Adipocyte (in vitro differentiated cells): ENCODE data around the gene RHEB.

Experiments
- DNase-seq: peaks from one replicate; pipeline ENCODE4 v3.0.0-alpha.2; 2015; ENCODE audit warnings: low read depth
- H3K27me3 ChIP-seq: replicated peaks from 2 replicates; pipeline ENCODE4 v1.7.0; 2013; ENCODE audit warnings: mild to moderate bottlenecking, low read length, moderate library complexity; ENCODE audit not compliant: control insufficient read depth, insufficient read depth
- H3K36me3 ChIP-seq: 2 replicates; pipeline ENCODE4 v1.7.0; 2013; ENCODE audit warnings: low read length, mild to moderate bottlenecking, moderate library complexity; ENCODE audit not compliant: control insufficient read depth, insufficient read depth, severe bottlenecking
- H3K4me1 ChIP-seq: 2 replicates; pipeline ENCODE4 v1.7.0; 2013; ENCODE audit warnings: mild to moderate bottlenecking, low read length, moderate library complexity; ENCODE audit not compliant: control insufficient read depth, insufficient read depth
- H3K4me3 ChIP-seq: 2 replicates; pipeline ENCODE4 v1.7.0; 2013; ENCODE audit warnings: mild to moderate bottlenecking, low read length, moderate library complexity
- H3K9ac ChIP-seq: 2 replicates; pipeline ENCODE4 v1.7.0; 2013; ENCODE audit warnings: mild to moderate bottlenecking, low read length, moderate library complexity
- H3K9me3 ChIP-seq: 2 replicates; pipeline ENCODE4 v1.7.0; 2013; ENCODE audit warnings: mild to moderate bottlenecking, low read length, moderate library complexity; ENCODE audit not compliant: control insufficient read depth

Gene RHEB

GRCh38 chr7:151497306-151497871 is 22.3 kb downstream of the RHEB start:
- no peaks in the 10 kb centered on the region for H3K27me3 ChIP-seq
- DNase-seq = no peak
- peaks cover 15% of the 10 kb centered on the region for H3K4me1 ChIP-seq
- H3K4me3 ChIP-seq = no peak overlapping the region
- no peak overlapping the region for H3K9ac ChIP-seq
- peaks cover 6% of the 10 kb centered on the region for H3K36me3 ChIP-seq
- H3K9me3 ChIP-seq = no peaks in the 10 kb centered on the region

- no peak overlapping the region for H3K9ac ChIP-seq
- no peak for DNase-seq
These were observed 24.3 kb downstream of the RHEB start for GRCh38 chr7:151495360-151495759.

GRCh38 chr7:151494298-151495284 is 25.1 kb downstream of the RHEB start:
- Histone ChIP-seq H3K9me3 (no peaks in the 10 kb centered on the region), H3K9ac (no peak overlapping the region), H3K36me3 (peaks cover 11% of the 10 kb centered on the region), H3K4me1 (peaks cover 35% of the 10 kb centered on the region), H3K27me3 (no peaks in the 10 kb centered on the region), H3K4me3 (no peak overlapping the region)
- no peak for DNase-seq

More at GRCh38 chr7:151495360-151495759, 24.3 kb downstream of the RHEB start:
- Histone ChIP-seq H3K27me3 (no peaks in the 10 kb centered on the region), H3K36me3 (peaks cover 6% of the 10 kb centered on the region), H3K4me3 (no peak overlapping the region), H3K9me3 (no peaks in the 10 kb centered on the region), H3K4me1 (peaks cover 32% of the 10 kb centered on the region)

- Histone ChIP-seq H3K9ac (no peak overlapping the region), H3K27me3 (no peaks in the 10 kb centered on the region), H3K4me3 (no peak overlapping the region), H3K9me3 (no peaks in the 10 kb centered on the region), H3K4me1 (peaks cover 35% of the 10 kb centered on the region), H3K36me3 (peaks cover 26% of the 10 kb centered on the region)
- DNase-seq = no peak
These were observed 26.6 kb downstream of the RHEB start for GRCh38 chr7:151493083-151493482.

- Histone ChIP-seq H3K4me3 (no peak overlapping the region), H3K4me1 (peaks cover 35% of the 10 kb centered on the region), H3K27me3 (no peaks in the 10 kb centered on the region), H3K36me3 (peaks cover 31% of the 10 kb centered on the region), H3K9me3 (no peaks in the 10 kb centered on the region), H3K9ac (no peak overlapping the region)
- DNase-seq = peak; percentile 80
These were observed 27.8 kb downstream of the RHEB start for GRCh38 chr7:151491859-151492258.

GRCh38 chr7:151490456-151491105 is 29.1 kb downstream of the RHEB start:
- H3K36me3 ChIP-seq = peaks cover 43% of the 10 kb centered on the region

GRCh38 chr7:151489498-151489897 is 30.2 kb downstream of the RHEB start:
- H3K27me3 ChIP-seq = no peaks in the 10 kb centered on the region
- H3K36me3 ChIP-seq = peaks cover 54% of the 10 kb centered on the region
- peaks cover 29% of the 10 kb centered on the region for H3K4me1 ChIP-seq
- H3K4me3 ChIP-seq = no peak overlapping the region
- DNase-seq = no peak
- no peaks in the 10 kb centered on the region for H3K9me3 ChIP-seq
- no peak overlapping the region for H3K9ac ChIP-seq

More at GRCh38 chr7:151490456-151491105, 29.1 kb downstream of the RHEB start:
- no peaks in the 10 kb centered on the region for H3K9me3 ChIP-seq
- DNase-seq = no peak
- no peaks in the 10 kb centered on the region for H3K27me3 ChIP-seq
- no peak overlapping the region for H3K9ac ChIP-seq
- no peak overlapping the region for H3K4me3 ChIP-seq
- H3K4me1 ChIP-seq = peaks cover 35% of the 10 kb centered on the region

GRCh38 chr7:151488096-151488495 is 31.6 kb downstream of the RHEB start:
- Histone ChIP-seq H3K27me3 (no peaks in the 10 kb centered on the region), H3K4me3 (no peak overlapping the region), H3K4me1 (peaks cover 25% of the 10 kb centered on the region), H3K9me3 (no peaks in the 10 kb centered on the region), H3K9ac (no peak overlapping the region), H3K36me3 (peaks cover 68% of the 10 kb centered on the region)
- no peak for DNase-seq

- no peak for DNase-seq
- Histone ChIP-seq H3K9me3 (no peaks in the 10 kb centered on the region), H3K36me3 (peaks cover 77% of the 10 kb centered on the region), H3K4me1 (peaks cover 25% of the 10 kb centered on the region), H3K9ac (no peak overlapping the region), H3K27me3 (no peaks in the 10 kb centered on the region), H3K4me3 (no peak overlapping the region)
These were observed 32.5 kb downstream of the RHEB start for GRCh38 chr7:151487228-151487627.

GRCh38 chr7:151486074-151486473 is 33.6 kb downstream of the RHEB start:
- Histone ChIP-seq H3K9me3 (no peaks in the 10 kb centered on the region), H3K9ac (no peak overlapping the region), H3K27me3 (no peaks in the 10 kb centered on the region), H3K4me3 (no peak overlapping the region), H3K4me1 (peaks cover 15% of the 10 kb centered on the region), H3K36me3 (peaks cover 85% of the 10 kb centered on the region)
- no peak for DNase-seq
